Dendritic cell treated with granulocyte-macrophage colony-stimulating factor and Interleukin-4, amounts not matched to agents 40 ng/mL and 50 ng/mL, for 4 days (primary cell): Measurements from ENCODE around the gene KCNJ11.
"Not testable (repeated sequence)": the region's sequence is repeated elsewhere in the genome, so short reads cannot be mapped to it uniquely, and the experiment has no call there.

Source experiments
- H3K27ac Mint-ChIP-seq: one replicate; pipeline ENCODE4 v1.8.0; 2022; ENCODE audit warnings: mild to moderate bottlenecking, mixed read lengths
- H3K27me3 Mint-ChIP-seq: one replicate; pipeline ENCODE4 v1.8.0; 2022; ENCODE audit warnings: mild to moderate bottlenecking, mixed read lengths
- H3K36me3 Mint-ChIP-seq: one replicate; pipeline ENCODE4 v1.8.0; 2022; ENCODE audit warnings: low read depth, mixed read lengths
- H3K4me1 Mint-ChIP-seq: one replicate; pipeline ENCODE4 v1.8.0; 2022; ENCODE audit warnings: low read depth, mixed read lengths
- H3K4me3 Mint-ChIP-seq: one replicate; pipeline ENCODE4 v1.8.0; 2022; ENCODE audit warnings: mild to moderate bottlenecking, moderate library complexity, mixed read lengths
- H3K9me3 Mint-ChIP-seq: one replicate; pipeline ENCODE4 v1.8.0; 2022; ENCODE audit warnings: mixed read lengths
- intact Hi-C: fragments of 100-400 bp; cut with micrococcal nuclease; formaldehyde crosslinking; loops from one replicate; pipeline ENCODE4 v1.15.0; 2022

Gene KCNJ11

DNA sequence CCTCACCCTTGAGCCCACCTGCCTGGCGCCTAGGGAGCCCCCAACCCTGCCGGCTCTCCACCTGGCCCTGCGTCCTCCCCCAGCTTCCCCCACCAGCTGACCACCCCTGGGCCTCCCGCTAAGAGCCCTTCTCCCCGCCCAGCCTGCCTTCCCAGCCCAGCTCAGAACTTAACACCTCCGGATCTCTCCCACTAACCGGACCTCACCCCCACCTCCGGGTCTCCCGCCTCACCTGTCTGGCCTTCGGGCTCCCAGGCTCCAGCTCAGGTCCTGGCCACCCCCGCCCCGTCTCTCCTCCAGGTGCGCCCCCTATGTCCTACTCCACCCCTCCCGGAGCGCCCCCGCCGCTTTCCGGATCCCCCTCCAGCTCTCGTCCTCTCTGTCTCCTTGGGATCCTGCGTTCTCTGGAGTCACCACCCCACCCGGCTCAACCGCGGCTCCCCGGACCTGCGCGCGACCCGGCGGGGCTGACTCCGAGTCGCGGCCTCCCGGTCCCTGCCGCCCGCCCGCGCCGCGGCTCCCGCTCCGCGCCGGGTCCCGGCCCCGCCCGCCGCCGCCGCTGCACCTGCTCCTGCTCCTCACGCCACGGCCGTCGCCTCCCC is at the start of gene KCNJ11:
Gene KCNJ11, minus strand, starts transcription at position 51 of the 602 bp plus-strand sequence. CDS start 568 bp downstream, outside the sequence.
- Mint-ChIP-seq H3K27ac (peak within 1 kb of the TSS; percentile 69), H3K9me3 (no peaks in the 10 kb centered on the region), H3K4me3 (peak within 1 kb of the TSS; percentile 75), H3K36me3 (no peaks in the 10 kb centered on the region), H3K27me3 (peaks cover 35% of the 10 kb centered on the region), H3K4me1 (peaks cover 61% of the 10 kb centered on the region)
- intact Hi-C loops, result no loop called here

DNA sequence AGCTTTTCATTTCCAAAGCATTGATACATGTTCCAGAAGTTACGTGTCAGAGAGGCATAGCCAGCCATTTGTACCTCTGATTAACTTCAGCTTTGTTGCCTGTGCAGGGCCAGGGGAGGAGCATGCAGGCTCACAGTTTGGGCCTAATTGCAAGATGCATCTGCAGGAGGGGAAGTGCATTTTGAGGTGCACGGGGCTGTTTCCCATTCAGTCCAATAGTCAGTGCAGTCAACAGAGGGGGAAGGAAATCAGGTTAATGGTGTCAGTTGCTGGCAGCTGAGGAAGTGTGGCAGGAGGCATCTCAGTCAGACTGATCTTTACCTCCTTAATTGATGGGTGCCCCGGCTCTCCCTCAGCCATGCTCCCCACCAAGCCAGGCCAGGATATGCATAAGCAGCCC is 48.9 kb upstream of the KCNJ11 start:
- no peaks in the 10 kb centered on the region for H3K9me3 Mint-ChIP-seq
- no peak overlapping the region for H3K4me3 Mint-ChIP-seq
- no peaks in the 10 kb centered on the region for H3K4me1 Mint-ChIP-seq

DNA sequence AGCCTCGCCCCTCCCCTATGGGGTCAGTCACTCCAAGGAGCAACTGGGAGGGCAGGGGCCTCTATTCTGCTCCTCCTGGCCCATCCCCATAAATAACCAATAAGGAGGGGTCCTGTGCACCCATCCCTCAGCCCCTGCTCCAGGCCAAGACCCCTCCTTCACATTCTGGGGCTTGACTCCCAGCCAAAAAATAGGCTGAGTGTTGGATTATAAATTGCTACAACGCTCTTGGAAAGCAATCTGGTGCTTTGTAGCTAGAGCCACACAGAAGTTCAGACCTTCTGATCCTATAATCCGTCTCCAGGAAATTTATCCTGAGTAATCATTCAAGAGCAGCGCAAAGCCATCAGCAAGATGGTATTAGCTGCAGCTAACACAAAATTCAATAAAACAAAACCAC is 45.6 kb upstream of the KCNJ11 start:
- no peaks in the 10 kb centered on the region for H3K36me3 Mint-ChIP-seq
- no peaks in the 10 kb centered on the region for H3K9me3 Mint-ChIP-seq
- no peaks in the 10 kb centered on the region for H3K4me1 Mint-ChIP-seq
- H3K27ac Mint-ChIP-seq, result no peak overlapping the region
- intact Hi-C loops, result no loop called here
- H3K27me3 Mint-ChIP-seq, result peaks cover 3% of the 10 kb centered on the region
- no peak overlapping the region for H3K4me3 Mint-ChIP-seq

More for the DNA sequence above, 48.9 kb upstream of the KCNJ11 start:
- H3K27me3 Mint-ChIP-seq, result peaks cover 12% of the 10 kb centered on the region
- no peaks in the 10 kb centered on the region for H3K36me3 Mint-ChIP-seq
- intact Hi-C loops, result no loop called here
- H3K27ac Mint-ChIP-seq, result no peak overlapping the region

DNA sequence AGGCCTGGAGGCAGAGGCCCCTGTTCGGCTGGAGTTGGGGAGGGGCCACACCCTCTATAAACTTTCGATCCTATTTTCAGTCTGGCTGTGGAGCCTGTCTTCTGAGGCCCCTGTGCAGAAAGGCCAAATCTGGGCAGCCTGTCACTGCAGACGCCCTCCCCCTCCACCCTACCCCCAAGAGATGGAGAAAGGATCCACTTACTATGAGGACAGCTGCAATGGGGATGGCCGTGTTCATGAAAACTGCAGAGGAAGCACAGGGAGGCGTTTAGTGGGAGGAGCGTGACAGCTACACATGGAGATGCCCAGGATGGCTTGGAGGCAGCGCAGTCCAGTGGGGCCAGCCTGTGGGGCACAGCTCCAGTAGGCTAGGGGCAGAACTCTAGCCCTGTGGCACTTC is 43.5 kb upstream of the KCNJ11 start:
- Mint-ChIP-seq H3K4me3 (no peak overlapping the region), H3K27ac (no peak overlapping the region), H3K9me3 (no peaks in the 10 kb centered on the region), H3K4me1 (no peaks in the 10 kb centered on the region), H3K27me3 (no peaks in the 10 kb centered on the region), H3K36me3 (no peaks in the 10 kb centered on the region)
- intact Hi-C loops, result no loop called here

DNA sequence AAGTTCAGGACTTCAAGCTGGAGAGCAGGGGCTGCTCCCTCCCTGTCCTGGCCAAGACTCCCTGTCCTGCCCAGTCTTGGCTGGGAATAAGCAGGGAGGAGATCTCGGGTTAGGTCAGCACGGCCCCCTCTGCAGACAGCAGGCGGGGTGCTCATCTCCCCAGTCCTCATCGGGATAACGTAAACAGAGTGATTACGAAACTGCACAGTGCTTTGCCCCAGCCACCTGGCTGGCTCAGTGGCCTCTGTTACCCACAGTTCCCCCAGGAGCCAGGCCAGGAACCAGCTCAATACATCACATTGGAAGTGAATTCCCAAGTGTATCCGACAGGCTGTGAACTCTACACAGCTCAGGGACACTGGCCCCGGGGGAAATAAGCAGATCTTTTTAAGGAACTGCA is 42.7 kb upstream of the KCNJ11 start:
- H3K36me3 Mint-ChIP-seq, result no peaks in the 10 kb centered on the region
- H3K27me3 Mint-ChIP-seq, result no peaks in the 10 kb centered on the region
- H3K4me1 Mint-ChIP-seq, result no peaks in the 10 kb centered on the region
- intact Hi-C loops, result no loop called here
- no peak overlapping the region for H3K27ac Mint-ChIP-seq
- no peak overlapping the region for H3K4me3 Mint-ChIP-seq
- H3K9me3 Mint-ChIP-seq, result no peaks in the 10 kb centered on the region

DNA sequence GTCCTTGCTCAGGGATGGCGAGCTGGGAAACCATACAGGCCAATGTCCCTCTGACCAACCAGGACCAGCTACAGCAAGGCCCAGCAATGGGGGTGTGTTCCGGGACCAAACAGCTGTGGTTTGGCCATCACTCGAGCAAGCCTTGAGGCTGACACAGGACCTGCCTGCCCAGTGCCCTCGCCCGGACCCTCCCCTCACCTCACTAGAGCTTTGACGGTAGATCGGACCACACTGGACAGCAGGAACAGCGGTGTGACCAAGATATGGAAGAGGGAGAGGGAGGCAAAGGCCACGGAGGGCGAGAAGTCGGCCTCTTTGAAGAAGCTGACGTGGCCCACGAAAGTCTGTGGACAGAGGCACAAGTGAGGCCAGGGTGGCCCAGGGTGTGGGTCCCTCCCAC is 42.2 kb upstream of the KCNJ11 start:
- H3K9me3 Mint-ChIP-seq, result no peaks in the 10 kb centered on the region
- intact Hi-C loops, result no loop called here
- no peaks in the 10 kb centered on the region for H3K36me3 Mint-ChIP-seq
- no peak overlapping the region for H3K4me3 Mint-ChIP-seq
- H3K27ac Mint-ChIP-seq, result no peak overlapping the region
- no peaks in the 10 kb centered on the region for H3K27me3 Mint-ChIP-seq
- no peaks in the 10 kb centered on the region for H3K4me1 Mint-ChIP-seq

DNA sequence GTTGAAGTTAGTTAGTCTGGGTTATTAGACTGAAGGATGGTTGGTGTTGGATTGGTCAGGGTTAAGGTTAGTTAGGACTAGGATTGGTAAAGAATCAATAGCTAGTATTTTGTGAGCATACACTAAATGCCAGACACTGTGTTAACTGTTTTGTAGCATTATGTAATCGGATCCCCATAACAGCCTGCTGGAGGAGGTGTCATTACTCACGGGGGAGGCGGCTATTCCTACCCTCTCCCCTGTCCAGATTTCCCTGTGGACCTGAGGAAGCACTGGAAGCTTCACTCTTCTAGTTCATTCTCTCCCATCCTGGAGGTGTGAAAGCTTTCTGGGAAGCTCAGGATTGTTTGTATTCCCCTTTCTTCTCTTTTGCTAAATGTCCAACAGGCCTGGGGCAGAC is 40.5 kb upstream of the KCNJ11 start:
- H3K27ac Mint-ChIP-seq, result no peak overlapping the region
- no peak overlapping the region for H3K4me3 Mint-ChIP-seq

DNA sequence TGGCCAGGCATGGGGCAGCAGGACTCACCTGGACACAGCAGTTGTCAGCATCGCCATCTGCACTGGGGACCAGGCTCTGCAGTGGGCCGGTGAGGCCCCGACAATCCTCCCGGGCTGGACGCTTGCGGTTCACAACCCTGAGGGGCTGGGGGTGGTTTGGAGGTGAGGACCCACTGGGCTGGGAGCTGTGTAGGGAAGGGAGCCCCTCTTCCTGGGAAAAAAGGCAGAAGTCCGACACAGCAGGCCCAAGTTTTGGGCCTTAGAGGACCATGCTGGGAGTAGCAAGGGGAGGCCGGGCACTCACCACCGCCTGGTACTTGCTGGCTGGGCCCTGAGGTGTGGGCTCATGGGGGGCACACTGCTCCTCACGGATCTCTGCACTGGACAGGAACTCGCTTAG is 39.8 kb upstream of the KCNJ11 start:
- Mint-ChIP-seq H3K4me3 (no peak overlapping the region), H3K36me3 (no peaks in the 10 kb centered on the region), H3K27me3 (no peaks in the 10 kb centered on the region), H3K27ac (no peak overlapping the region), H3K4me1 (no peaks in the 10 kb centered on the region), H3K9me3 (no peaks in the 10 kb centered on the region)
- intact Hi-C loops, result no loop called here

More for the DNA sequence above, 40.5 kb upstream of the KCNJ11 start:
- H3K36me3 Mint-ChIP-seq, result no peaks in the 10 kb centered on the region
- H3K27me3 Mint-ChIP-seq, result no peaks in the 10 kb centered on the region
- H3K4me1 Mint-ChIP-seq, result no peaks in the 10 kb centered on the region
- no peaks in the 10 kb centered on the region for H3K9me3 Mint-ChIP-seq
- intact Hi-C loops, result no loop called here

DNA sequence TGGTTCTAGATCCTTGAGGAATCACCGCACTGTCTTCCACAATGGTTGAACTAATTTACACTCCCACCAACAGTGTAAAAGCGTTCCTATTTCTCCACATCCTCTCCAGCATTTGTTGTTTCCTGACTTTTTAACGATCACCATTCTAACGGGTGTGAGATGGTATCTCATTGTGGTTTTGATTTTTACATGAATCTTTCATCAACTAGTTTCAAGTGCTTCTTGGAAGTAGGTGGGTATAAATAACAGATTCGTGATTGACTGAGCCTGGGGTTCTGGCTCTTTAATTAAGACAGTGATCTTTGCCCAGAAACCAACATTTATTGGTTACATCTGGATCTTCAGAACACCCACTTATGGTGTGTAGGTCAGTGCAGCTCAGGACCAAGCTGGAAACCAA is 37.8 kb upstream of the KCNJ11 start:
- H3K36me3 Mint-ChIP-seq, H3K4me1 Mint-ChIP-seq, H3K27me3 Mint-ChIP-seq, H3K27ac Mint-ChIP-seq, H3K4me3 Mint-ChIP-seq, H3K9me3 Mint-ChIP-seq, intact Hi-C loops: not testable (repeated sequence)

DNA sequence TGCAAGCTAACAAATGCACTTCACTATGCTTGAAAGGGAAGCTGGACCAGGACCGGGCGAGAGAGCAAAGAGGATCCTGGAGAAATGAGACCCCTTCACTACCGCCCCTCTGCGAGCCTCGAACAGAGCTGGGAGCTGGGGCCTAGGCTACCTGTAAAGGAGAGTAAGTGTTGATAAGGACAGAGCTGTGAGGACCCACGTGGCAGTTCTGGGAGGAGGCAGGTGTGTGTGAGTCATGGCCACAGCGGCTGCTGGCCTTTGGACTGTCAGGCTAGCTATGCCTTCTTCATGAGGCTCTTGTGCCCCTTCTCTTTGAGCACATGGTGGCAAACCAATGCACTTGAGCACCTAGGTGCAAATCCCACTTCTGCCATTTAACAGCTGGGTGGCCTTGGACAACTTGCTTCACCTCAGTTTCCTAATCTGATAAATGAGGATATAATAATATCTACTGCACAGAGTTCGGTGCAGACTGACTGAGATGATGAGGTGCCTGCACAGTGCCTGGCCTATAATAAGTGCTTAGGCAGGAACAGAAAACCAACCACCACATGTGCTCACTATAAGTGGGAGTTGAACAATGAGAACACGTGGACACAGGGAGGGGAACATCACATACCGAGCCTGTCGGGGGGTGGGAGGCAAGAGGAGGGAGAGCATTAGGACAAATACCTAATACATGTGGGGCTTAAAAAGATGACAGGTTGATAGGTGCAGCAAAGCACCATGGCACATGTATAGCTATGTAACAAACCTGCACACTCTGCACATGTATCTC is 35.3 kb upstream of the KCNJ11 start:
- Mint-ChIP-seq H3K36me3 (no peaks in the 10 kb centered on the region), H3K4me3 (no peak overlapping the region), H3K27me3 (peaks cover 2% of the 10 kb centered on the region), H3K4me1 (no peaks in the 10 kb centered on the region), H3K27ac (no peak overlapping the region), H3K9me3 (no peaks in the 10 kb centered on the region)
- intact Hi-C loops, result no loop called here

DNA sequence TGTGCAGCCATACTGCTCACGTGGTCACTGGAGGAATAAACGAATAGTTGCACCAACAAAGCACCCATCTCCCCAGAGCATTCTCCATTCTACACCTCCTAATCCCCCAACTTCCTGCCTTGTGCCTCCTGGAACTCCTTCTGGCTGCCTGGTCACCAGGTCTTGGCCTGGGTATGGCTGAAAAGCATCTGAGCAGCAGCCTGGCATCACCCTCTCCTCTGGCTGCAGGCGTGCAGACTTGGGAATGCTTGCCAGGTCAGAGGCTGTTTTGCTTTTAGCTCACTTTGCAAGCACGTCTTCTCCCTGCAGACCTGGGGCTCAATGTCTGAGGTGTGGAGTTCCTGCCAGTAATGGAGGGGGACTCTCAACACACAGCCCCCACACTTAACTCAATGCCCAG is 33.3 kb upstream of the KCNJ11 start:
- Mint-ChIP-seq H3K9me3 (no peaks in the 10 kb centered on the region), H3K4me3 (no peak overlapping the region), H3K4me1 (no peaks in the 10 kb centered on the region), H3K36me3 (no peaks in the 10 kb centered on the region), H3K27me3 (peaks cover 2% of the 10 kb centered on the region), H3K27ac (no peak overlapping the region)
- intact Hi-C loops, result no loop called here

DNA sequence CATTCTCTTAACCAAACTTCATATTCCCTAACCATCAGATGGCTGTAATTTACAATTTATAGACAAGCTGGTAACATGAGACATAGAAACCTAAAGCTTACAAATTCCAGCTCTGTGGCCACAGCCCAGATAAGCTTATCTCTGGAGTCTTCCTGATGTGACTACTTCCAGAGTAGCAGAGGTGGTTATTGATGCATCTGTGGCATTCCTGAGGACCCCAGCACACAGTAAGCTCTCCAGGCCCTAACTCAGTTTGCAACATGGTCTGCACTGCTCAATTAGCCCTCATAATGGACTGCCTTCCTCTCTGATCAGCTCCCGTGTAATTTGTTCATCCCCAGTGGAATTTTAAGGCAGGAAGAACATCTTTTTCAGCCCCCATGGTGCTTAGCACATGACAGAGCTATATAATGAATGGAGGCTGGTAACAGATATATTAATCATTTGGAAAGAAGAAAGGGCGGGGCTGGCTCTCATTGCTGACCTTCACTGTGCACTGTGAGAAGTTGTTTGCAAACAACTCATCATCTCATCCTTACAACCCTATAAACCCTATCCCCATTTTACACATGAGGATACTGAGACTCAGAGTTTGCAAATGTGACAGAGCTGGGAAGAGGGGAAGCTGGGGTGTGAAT is 30.1 kb upstream of the KCNJ11 start:
- H3K4me3 Mint-ChIP-seq, result no peak overlapping the region
- no peaks in the 10 kb centered on the region for H3K36me3 Mint-ChIP-seq
- H3K27me3 Mint-ChIP-seq, result peaks cover 2% of the 10 kb centered on the region
- intact Hi-C loops, result no loop called here
- no peaks in the 10 kb centered on the region for H3K9me3 Mint-ChIP-seq
- H3K4me1 Mint-ChIP-seq, result no peaks in the 10 kb centered on the region
- no peak overlapping the region for H3K27ac Mint-ChIP-seq

DNA sequence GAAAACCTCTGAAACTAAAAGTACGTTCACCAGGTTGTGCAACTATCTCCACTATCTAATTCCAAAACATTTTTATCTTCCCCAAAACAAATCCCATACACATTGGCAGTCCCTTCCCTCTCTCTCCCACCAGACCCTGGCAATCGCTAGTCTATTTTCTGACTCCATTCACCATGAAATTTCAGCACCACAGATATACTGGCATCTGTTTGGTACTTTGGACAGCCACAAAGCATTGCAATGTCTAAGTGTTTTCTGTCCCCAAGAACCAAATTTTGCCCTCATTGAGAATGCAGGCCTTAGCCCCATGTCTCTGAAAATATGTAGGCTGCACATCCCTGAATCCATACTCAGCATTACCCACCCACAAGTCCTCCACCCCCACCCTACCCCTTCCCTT is 28.0 kb upstream of the KCNJ11 start:
- no peak overlapping the region for H3K27ac Mint-ChIP-seq
- H3K4me1 Mint-ChIP-seq, result no peaks in the 10 kb centered on the region
- no peaks in the 10 kb centered on the region for H3K36me3 Mint-ChIP-seq
- peaks cover 4% of the 10 kb centered on the region for H3K27me3 Mint-ChIP-seq
- intact Hi-C loops, result no loop called here
- no peaks in the 10 kb centered on the region for H3K9me3 Mint-ChIP-seq
- H3K4me3 Mint-ChIP-seq, result no peak overlapping the region

DNA sequence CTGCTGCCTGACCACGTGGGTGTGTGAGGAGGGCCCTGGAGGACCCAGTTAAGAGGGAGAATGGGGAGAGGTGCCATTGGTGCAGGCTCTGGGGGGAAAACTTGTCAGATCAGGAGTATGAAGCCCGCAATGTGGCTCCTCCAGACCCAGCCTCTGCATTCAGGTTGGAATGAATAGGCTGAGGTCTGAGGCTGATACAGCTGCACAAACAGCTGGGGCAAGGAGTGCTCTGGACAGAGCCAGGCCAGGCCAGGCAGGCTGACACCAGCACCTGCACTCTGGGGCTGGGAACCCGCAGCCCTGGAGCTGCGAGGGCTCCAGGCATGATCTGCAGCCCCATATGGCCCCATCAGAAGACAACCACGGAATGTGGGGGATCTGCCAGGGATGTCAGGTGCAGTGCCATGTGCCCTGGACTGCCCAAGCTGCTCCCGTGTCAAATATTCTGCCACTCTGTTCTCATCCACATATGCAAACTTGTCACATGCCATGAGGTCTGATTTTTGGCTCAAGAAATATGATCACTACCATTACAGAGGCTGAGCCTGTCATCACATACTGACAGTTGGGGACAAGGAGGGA is 27.2 kb upstream of the KCNJ11 start:
- Mint-ChIP-seq H3K4me1 (peaks cover 6% of the 10 kb centered on the region), H3K27me3 (peaks cover 4% of the 10 kb centered on the region), H3K27ac (no peak overlapping the region)

More for the DNA sequence above, 27.2 kb upstream of the KCNJ11 start:
- H3K36me3 Mint-ChIP-seq, result no peaks in the 10 kb centered on the region
- no peaks in the 10 kb centered on the region for H3K9me3 Mint-ChIP-seq
- intact Hi-C loops, result no loop called here
- H3K4me3 Mint-ChIP-seq, result no peak overlapping the region
